AG04449 (cell line): Measurements from ENCODE around the gene ORC1.

ENCODE experiments used
- CTCF ChIA-PET: fragments of 350-600 bp; formaldehyde crosslinking; extraction: SDS; loops from one replicate; lab custom pipeline; 2021; ENCODE audit warnings: antibody characterized with exemption; lab: Yijun Ruan, JAX
- POLR2A ChIA-PET: fragments of 400-600, 350-600 bp; formaldehyde crosslinking; extraction: SDS; loops from one replicate; lab custom pipeline; 2020; ENCODE audit warnings: antibody characterized with exemption, inconsistent platforms; lab: Yijun Ruan, JAX
- DNase-seq: peaks from one replicate; pipeline ENCODE4 v3.0.0-alpha.2; 2010; ENCODE audit warnings: low read depth, low spot score
- H3K4me3 ChIP-seq: 2 replicates; pipeline ENCODE4 v1.5.1; 2011; ENCODE audit warnings: low read depth, mild to moderate bottlenecking, control low read depth, low read length
- CTCF ChIP-seq: IDR thresholded peaks from one replicate; pipeline ENCODE4 v1.5.1; 2011; ENCODE audit warnings: mild to moderate bottlenecking, moderate library complexity, low read length, control low read depth, inconsistent platforms; ENCODE audit not compliant: insufficient read depth; ENCODE audit errors: missing control alignments

Gene ORC1

GRCh38 chr1:52404116-52404974, at the start of gene ORC1, which contains the start of gene PRPF38A:
ORC1 (minus strand) TSS chr1:52404423; CDS start chr1:52402223, 2,200 bp downstream.
PRPF38A (plus strand) TSS chr1:52404602; CDS start chr1:52404750, 148 bp downstream.
- ChIA-PET POLR2A (interaction anchor here (0.6 to 1.5 kb wide), 5 partner anchors 9 to 148 kb away, joined by 3 to 4 read pairs (median 3); partner anchors contain the start of gene TUT4), CTCF (interaction anchor here (1.0 to 1.4 kb wide), 3 partner anchors 10 to 283 kb away, joined by 3 to 4 read pairs (median 4); no protein-coding TSS in a partner anchor)
- DNase-seq: peak; percentile 77
- peak within 1 kb of the TSS; percentile 99 for H3K4me3 ChIP-seq
- TF ChIP-seq CTCF: peak; percentile 61

- DNase-seq: no peak
- TF ChIP-seq CTCF: no peak
- ChIA-PET POLR2A (no interaction called here), CTCF (no interaction called here)
- no peak overlapping the region for H3K4me3 ChIP-seq
Observed at GRCh38 chr1:52444463-52444862, 40.2 kb upstream of the ORC1 start.

GRCh38 chr1:52439976-52440375, 35.8 kb upstream of the ORC1 start:
- no peak overlapping the region for H3K4me3 ChIP-seq
- no peak for TF ChIP-seq CTCF
- ChIA-PET CTCF (interaction anchor here (1.2 to 1.5 kb wide), 2 partner anchors 16 to 247 kb away, joined by 4 read pairs; no protein-coding TSS in a partner anchor), POLR2A (no interaction called here)
- no peak for DNase-seq

GRCh38 chr1:52436817-52437216, 32.6 kb upstream of the ORC1 start:
- H3K4me3 ChIP-seq: no peak overlapping the region
- ChIA-PET POLR2A (no interaction called here), CTCF (no interaction called here)
- no peak for DNase-seq
- TF ChIP-seq CTCF: no peak

GRCh38 chr1:52435650-52436049, 31.4 kb upstream of the ORC1 start:
- H3K4me3 ChIP-seq: no peak overlapping the region
- no peak for TF ChIP-seq CTCF
- ChIA-PET CTCF (no interaction called here), POLR2A (no interaction called here)
- no peak for DNase-seq

- no peak for TF ChIP-seq CTCF
- no peak overlapping the region for H3K4me3 ChIP-seq
- DNase-seq: no peak
- ChIA-PET POLR2A (no interaction called here), CTCF (no interaction called here)
Observed at GRCh38 chr1:52435211-52435610, 31.0 kb upstream of the ORC1 start.
